ENCODE measurements around the gene NDUFS2.

The NDUFS2 gene

DNA sequence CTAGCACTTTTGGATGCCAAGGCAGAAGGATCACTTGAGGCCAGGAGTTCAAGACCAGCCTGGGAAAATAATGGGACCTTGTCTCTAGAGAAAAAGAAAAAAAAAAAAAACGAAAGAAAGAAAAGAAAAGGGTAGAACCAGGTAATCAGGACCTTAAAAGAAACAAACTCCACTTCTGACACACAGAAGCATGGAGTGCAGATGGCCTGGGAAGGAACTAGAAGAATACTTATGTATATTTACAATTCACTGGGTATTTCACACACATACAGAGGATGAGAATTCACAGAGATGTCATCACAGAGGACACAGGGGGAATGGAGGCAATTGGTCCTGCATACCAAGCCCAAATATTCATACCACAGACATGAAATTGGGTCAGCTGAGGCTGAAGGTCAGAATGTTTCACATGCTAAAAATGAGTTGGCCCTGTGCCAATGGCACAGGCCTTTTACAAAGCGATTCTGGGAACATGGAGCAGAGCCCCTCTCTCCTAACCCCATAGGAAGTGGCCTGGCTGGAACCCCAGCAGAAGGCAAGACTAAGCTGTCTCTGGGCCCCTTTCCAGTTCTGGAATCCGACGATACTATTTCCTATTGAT lies 29.3 kb upstream of the NDUFS2 start:
- no peak for DNase-seq

GRCh38 chr1:161173711-161174110 lies 28.5 kb upstream of the NDUFS2 start:
- no peak for DNase-seq

- DNase-seq, result no peak
These were observed 27.3 kb upstream of the NDUFS2 start for GRCh38 chr1:161174911-161175310.

- no peak for DNase-seq
These were observed 26.3 kb upstream of the NDUFS2 start for GRCh38 chr1:161175771-161176453.

DNA sequence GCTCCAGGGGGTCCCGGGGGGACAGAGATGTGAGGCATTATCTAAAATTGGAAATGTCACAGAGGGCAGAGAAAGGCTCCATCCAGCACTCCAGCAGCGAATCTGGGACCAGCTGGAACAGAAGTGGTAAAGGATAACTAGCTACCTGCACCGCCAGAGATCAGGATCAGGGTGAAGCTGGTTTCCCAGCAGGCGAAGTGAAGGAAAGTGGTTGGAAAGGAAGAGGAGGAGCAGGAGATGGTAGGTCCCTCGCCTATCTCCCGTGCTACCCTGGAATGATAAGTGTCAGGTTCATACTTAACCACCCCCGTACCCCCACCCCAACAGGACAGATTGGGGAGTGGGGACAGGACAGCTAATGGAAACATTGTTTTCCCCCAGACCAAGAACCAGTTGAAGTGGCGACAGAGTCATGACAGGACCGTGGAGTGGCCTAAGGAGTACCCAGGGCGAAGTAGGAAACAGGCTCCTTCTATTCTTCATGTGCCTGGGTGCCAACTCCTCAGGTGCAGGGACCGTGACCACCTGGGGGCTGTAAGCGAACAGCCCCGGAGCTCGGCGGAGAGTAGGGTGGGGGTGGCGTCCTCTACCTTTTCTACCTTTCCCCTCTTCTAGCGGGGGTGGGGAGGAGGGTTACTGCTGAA lies 25.6 kb upstream of the NDUFS2 start:
- no peak for DNase-seq

DNA sequence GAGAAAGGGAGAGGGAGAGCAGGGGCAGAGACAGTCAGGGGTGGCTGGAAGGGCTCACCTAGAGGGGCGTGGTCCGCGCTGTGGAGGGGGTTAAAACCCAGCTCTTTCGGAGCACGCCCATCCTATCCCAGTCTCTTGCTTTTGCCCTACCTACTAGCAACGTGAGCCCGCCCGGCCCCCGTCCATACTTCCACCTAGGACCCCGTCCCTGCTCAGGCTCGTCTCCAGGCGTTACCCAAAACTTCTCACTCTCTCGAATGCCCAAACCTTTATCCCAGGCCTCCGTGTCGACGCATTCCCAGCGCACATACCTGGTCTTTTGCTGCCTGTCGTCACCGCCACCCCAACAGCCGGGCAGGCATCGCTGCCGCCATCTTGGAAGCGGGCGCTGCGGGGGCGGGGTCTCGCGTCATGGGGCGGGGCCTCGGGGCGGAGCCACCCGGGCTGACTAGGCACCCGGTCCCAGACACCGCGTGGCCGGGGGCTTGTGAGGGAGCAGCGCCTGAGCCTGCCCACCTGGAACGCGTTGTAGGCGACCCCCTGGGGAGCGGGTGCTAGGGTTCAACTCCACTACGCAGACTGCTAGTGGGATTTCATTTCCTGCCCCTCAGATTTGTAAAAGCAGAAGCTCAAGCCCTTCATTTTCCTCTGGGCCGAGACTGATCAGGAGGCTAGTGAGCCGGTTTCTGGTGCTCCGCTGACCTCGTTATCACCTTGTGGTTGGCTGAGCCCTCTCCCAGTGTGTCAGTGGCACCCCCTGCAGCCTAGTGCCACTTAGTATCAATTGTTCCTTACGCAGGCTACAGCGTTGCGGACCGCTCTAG lies 24.8 kb upstream of the NDUFS2 start, which contains the start of gene B4GALT3:
Gene B4GALT3 (minus strand): TSS at position 396 of the 824 bp plus-strand sequence. CDS start 1,447 bp downstream, outside the sequence.
- peak; percentile 89 for DNase-seq

- DNase-seq, result no peak
These were observed 24.3 kb upstream of the NDUFS2 start for GRCh38 chr1:161177936-161178244.

DNA sequence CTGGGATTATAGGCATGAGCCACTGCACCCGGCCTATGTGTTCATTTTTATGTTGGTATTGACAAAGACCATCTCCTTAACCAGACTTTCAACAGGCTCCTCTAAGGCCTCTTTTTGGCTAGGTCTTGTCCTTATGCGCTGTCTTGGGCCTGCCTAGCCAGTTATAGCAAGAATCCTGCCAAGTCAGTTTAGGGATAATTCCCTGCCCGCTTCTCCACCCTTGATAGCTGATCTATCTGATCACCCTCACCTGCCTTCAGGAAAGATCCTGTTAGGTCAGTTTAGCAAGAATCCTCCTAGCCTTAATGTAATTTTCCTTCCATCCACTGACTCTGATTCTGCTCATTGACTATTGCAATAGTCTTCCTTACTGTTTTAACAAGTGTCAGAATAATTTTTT lies 22.5 kb upstream of the NDUFS2 start:
- DNase-seq, result no peak

DNA sequence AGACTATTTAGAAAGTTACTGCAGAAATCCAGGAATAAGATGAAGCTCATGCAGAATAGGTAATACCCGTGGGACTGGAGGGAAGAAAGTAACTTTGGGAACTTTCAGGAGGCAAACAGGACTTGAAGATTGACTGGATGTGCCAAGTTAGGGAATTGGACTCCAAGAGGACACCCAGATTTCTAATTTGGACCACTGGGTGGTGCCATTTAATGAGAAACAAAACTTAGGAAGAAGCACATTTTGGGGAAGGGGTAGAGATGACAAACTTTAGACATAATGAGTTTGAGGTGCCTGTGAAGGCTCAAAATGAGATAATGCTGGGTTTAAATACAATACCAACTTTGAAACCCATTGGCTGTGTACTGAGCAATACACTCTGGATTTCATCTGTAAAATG lies 21.5 kb upstream of the NDUFS2 start:
- DNase-seq, result no peak

- DNase-seq, result peak; percentile 64
These were observed 20.0 kb upstream of the NDUFS2 start for GRCh38 chr1:161182214-161182613.

GRCh38 chr1:161185282-161185682 lies 16.9 kb upstream of the NDUFS2 start:
- DNase-seq, result peak; percentile 67

DNA sequence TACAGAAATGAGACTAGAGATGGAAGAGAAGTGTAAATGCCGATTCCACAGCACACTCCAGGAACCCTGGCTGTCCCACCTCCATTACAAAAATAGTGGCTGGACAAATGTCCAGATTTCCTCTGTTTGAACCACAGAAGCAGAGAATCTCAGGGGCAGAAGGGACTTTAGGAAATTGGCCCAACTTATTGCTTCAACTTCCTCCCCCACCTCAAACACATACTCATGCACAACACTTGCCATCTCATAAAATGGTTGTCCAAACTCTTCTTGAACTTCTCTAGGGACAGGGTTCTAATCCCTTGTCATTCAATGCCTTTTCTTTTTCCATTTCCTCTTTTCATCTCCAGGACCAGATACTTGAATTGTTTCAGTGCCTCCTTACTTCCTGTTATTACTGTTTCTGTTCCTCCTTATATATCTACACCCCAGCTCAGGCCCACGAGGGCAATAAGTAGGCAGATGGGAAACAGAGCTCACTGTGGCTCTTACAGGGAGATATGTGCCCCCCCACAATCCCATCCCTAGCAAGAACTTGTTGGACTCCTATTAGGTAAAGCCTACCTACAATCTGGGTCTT lies 16.3 kb upstream of the NDUFS2 start:
- DNase-seq, result no peak

DNA sequence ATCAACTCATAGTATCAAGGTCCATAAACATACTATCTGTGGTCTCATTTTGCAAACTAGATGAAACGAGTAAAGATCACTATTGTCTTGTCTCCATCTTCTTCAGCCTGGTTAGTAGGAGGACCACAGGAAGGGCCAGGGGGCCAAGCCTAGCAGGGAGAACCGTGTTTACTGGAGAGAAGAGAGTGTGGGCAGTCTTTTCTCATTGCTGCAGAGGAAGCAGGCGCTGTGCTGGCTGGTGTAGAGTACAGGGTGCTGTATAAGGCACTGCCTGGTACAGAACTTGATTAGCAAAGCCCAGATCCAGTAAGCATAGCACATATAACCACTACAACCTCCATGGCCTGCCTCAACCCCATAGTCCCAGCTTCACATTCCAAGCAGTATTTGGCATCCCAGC lies 14.9 kb upstream of the NDUFS2 start:
- DNase-seq, result no peak

GRCh38 chr1:161188381-161188780 lies 13.8 kb upstream of the NDUFS2 start:
- DNase-seq, result no peak

DNA sequence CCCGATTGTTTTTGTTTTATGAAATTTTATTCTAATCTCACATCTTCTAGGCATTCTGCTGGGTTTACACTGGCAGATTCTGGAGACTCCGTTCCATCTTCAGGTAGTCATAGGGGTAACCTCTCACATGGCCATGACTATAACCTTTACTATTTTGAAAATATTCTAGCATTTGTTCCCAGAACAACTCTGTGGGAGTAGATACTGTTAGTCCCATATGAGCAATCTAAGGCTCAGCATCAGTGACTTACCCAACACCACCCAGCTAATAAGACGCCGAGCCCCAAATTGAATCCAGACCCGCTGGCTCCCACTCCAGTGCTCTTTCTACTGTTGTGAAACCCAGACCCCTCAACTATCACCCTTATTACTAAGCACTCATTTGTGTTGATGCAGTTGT lies 13.1 kb upstream of the NDUFS2 start:
- DNase-seq, result no peak

DNA sequence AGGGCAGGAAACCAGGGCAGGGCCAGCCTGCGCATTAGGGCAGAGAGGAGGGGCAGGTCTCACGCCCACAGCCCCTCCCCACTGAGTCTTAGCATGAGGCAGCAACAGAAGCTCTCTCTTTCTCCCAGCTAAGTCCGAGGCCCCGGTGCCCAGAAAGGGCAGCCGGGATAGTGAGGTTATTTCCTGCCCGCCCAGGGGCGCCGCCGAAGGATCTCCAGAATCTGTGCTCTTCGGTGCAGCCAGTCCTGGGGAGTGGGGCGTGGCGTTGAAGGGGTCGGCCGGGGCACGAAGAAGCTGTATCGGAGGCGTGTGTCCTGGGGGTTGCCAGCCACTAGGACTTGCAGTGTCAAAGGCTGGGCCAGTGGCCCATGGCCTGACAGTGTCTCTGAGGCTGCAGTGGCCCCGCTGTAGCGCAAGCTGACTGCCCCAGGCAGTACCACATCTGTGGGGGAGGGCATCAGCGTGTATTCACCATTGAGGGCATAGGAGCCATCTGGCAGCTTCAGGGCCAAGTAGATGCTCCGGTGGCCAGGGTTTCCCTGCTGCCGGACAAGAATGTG lies 11.1 kb upstream of the NDUFS2 start:
- DNase-seq, result no peak

DNA sequence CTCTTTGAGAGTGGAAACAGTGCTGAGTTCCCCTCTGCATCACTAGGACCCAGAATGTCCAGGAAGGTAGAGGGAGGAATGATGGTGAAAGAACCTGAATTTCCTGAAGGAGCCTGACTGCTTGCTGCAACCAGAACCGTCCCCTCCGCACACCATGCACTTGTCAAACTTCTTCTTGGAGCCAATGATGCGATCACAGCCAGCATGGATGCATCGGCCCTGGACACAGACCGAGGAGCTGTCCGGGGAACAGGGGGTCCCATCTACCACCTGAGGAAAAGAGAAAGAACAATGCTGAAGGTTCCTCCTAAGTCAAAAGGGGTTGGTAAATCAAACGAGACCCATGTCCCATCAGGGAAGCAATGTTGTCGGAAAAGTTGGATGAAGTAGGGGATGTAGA lies 10.2 kb upstream of the NDUFS2 start:
- no peak for DNase-seq

- DNase-seq, result peak; percentile 55
These were observed 9.4 kb upstream of the NDUFS2 start for GRCh38 chr1:161192476-161193465.

DNA sequence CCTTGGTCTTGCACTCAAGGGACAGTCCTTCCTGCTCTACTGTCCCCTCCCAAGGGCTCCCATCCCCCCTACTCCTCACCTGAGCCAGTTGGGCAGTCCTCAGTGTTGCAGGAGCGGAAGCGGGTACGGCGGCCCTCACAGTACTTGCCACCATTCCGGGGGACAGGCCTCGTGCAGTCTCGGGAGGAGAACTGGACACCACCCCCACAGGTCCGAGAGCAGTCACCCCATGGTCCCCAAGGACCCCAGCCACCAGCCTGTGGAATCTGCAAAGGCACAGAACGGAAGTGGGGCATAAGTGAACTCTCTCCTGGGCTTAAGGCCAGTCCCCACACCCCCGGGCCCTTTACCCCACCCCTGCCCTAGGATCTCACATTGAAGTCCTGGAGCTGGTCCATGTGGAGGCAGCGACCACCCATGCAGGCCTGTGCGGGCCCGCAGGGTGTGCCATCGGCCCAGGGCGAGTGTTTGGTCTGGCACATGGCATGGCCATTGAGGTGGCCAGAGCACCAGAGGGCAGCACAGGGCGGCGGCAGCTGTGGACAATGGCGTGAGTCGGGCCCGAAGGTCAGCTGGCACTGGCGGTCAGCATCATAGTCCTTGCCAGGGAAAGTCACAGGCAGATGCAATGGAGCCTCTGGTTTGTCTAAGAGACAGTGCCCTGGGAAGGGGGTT lies 8.5 kb upstream of the NDUFS2 start:
- no peak for DNase-seq

- DNase-seq, result no peak
These were observed 7.0 kb upstream of the NDUFS2 start for GRCh38 chr1:161195171-161195570.

DNA sequence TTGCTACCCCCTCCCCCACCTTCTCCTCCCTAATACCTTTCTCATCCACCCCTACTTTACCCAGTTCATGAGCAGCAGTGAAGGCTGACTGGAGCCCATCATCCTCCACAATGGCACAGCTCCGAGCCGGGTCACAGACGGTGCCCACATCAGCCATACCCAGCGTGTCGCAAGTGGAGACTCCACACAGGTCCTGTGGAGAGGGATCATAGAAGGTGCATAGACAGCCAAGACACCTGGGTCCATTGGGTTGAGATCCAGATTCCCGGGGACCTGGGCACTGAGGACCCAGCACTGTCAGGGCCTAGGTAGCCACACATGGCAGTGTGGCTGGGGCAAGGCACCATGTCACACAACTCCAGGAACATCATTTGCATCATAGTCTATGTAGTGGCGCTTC lies 6.1 kb upstream of the NDUFS2 start:
- no peak for DNase-seq
